ENCODE measurements around the gene RNASE4.

RNASE4 gene

DNA sequence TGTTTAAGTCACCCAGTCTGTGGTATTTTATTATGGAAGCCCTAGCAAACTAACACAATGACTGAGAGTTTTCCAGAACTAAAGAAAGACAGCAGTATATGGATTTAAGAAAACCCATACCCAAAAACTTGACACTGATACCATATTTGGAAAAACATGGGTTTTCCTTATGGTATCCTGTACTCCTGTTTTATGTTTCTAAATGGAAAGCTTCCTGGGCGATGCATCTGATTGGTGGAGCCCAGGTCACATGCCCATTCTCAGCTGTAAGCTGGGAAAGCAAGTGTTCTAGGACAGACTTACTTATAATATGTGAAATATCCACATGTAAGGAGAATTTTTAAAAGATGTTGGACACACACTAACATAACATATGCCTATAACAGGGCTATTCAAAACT lies 4.5 kb upstream of the RNASE4 start:
- Histone ChIP-seq H3K9me3 (ENCODE audit: insufficient read depth, low read depth, low read length) (no peaks in the 10 kb centered on the region), H3K27ac (ENCODE audit: low read length) (no peak overlapping the region), H3K36me3 (ENCODE audit: insufficient read depth, low read depth, low read length) (no peaks in the 10 kb centered on the region), H3K4me1 (ENCODE audit: insufficient read depth, low read length) (peaks cover 8% of the 10 kb centered on the region), H3K9ac (ENCODE audit: low read depth, low read length) (no peak overlapping the region), H3K4me3 (ENCODE audit: low read length) (no peak overlapping the region), H3K27me3 (ENCODE audit: insufficient read depth, low read length) (peaks cover 5% of the 10 kb centered on the region; the same call in 1 of the 2 replicates)

DNA sequence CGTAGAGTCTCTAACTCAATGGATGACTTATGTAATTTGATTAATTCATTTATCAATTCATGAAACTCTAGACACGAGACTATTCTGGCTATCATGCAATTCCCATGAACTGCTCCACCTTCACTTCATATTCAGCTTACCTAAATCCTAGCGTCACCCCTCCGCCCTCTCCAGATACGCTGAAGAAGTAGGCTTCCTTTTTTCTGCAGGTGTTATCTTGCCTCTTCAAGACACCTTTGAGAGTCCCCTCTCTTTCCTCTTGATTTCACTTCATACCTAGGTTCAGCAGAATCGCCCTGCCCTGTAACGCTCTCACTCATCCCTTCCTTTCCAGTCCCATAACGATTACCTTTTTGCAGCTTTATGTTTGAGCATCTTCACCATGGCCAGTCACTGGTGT lies 4.0 kb upstream of the RNASE4 start:
- Histone ChIP-seq H3K36me3 (ENCODE audit: insufficient read depth, low read depth, low read length) (no peaks in the 10 kb centered on the region), H3K27ac (ENCODE audit: low read length) (no peak overlapping the region), H3K27me3 (ENCODE audit: insufficient read depth, low read length) (peaks cover 8% of the 10 kb centered on the region; the same call in 1 of the 2 replicates), H3K4me3 (ENCODE audit: low read length) (peak overlapping the region; percentile 79), H3K4me1 (ENCODE audit: insufficient read depth, low read length) (peaks cover 11% of the 10 kb centered on the region; the same call in 1 of the 2 replicates), H3K9me3 (ENCODE audit: insufficient read depth, low read depth, low read length) (no peaks in the 10 kb centered on the region), H3K9ac (ENCODE audit: low read depth, low read length) (no peak overlapping the region; the same call in 1 of the 2 replicates)

DNA sequence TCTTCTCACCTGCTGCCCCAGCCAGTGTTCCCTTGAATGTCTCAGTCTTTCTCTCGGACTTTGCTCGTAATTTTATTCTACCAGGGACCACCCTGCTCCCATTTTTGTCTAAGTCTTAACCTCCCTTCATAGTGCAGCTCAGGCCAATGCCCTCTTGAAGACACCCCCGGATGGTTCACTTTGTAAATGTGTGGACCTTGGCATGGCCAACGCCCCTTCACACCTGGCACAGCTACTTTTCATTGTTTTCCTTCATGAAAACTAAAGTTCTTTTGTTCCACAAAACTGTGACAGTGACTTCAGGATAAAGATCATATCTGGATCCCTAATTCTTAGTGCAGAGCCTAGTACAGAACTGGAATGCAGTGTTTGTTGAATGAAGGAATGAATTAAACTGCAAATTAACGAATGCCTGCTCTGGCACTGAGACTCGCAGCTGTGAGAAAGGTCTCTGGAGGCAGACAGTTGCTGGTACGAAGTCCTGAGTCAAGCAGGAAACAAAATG lies 3.5 kb upstream of the RNASE4 start:
- Histone ChIP-seq H3K4me1 (ENCODE audit: insufficient read depth, low read length) (peaks cover 12% of the 10 kb centered on the region; the same call in 1 of the 2 replicates), H3K9ac (ENCODE audit: low read depth, low read length) (peak overlapping the region; percentile 66; the same call in 1 of the 2 replicates), H3K4me3 (ENCODE audit: low read length) (peak overlapping the region; percentile 79), H3K27ac (ENCODE audit: low read length) (no peak overlapping the region), H3K27me3 (ENCODE audit: insufficient read depth, low read length) (peaks cover 11% of the 10 kb centered on the region; the same call in 1 of the 2 replicates), H3K9me3 (ENCODE audit: insufficient read depth, low read depth, low read length) (no peaks in the 10 kb centered on the region), H3K36me3 (ENCODE audit: insufficient read depth, low read depth, low read length) (no peaks in the 10 kb centered on the region)

DNA sequence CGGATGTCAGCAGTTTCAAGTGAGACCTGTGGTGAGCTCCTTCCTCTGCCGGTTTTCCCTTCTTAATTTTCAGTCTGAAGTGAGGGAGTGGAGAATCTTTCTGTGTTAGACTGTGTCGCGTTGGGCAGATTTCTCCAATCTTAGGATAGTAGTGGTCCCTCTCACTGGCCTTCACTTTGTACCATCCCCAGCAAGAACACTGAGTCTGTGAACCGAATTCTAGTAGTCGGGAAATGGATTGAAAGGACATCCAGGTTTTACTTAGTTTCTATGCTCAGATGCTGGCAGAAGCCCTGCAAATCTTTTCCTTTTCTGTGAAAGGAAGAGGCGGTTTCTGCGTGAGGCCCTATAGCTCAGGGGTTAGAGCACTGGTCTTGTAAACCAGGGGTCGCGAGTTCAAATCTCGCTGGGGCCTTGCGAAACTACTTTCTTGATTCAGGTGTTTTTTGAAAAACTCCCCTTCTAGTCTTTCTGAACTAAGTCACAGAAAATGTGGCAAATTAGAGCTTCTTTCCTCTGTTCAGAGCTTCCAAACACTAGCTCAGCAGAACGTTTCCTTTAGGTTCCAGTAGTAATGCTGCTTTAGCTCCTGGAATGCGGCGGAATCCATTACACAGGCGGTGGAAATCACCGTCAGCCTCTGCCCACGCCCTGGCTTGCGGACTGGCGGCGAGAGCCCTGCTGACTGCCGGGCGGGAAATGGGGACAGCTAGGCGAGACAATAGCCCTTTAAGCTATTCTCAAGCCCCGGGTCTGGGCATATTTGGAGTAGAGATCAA lies 2.8 kb upstream of the RNASE4 start:
- Histone ChIP-seq H3K27ac (ENCODE audit: low read length) (peak overlapping the region; percentile 66), H3K4me3 (ENCODE audit: low read length) (peak overlapping the region; percentile 79)

DNA sequence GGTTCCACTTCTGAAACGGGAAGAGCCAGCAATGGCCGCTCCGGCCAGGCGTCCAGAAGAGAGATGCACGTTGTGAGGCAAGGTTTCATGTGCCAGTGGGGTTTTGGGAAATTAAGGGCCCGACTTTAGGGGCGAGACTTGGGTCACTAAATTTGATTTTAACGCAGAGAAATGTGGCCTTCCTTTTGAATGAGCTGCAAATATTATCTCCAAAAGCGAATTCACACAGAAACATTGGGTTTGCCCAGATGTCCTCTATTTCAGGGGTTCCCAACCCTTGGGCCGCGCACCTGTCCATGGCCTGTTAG lies 2.3 kb upstream of the RNASE4 start:
- H3K4me3 ChIP-seq (ENCODE audit: low read length), result peak overlapping the region; percentile 79
- H3K9ac ChIP-seq (ENCODE audit: low read depth, low read length), result peak overlapping the region; percentile 91
- H3K27me3 ChIP-seq (ENCODE audit: insufficient read depth, low read length), result peaks cover 11% of the 10 kb centered on the region; the same call in 1 of the 2 replicates
- H3K9me3 ChIP-seq (ENCODE audit: insufficient read depth, low read depth, low read length), result no peaks in the 10 kb centered on the region
- H3K4me1 ChIP-seq (ENCODE audit: insufficient read depth, low read length), result peaks cover 12% of the 10 kb centered on the region; the same call in 1 of the 2 replicates
- no peaks in the 10 kb centered on the region for H3K36me3 ChIP-seq (ENCODE audit: insufficient read depth, low read depth, low read length)
- H3K27ac ChIP-seq (ENCODE audit: low read length), result peak overlapping the region; percentile 66

More for the DNA sequence above, 2.8 kb upstream of the RNASE4 start:
- H3K9ac ChIP-seq (ENCODE audit: low read depth, low read length), result peak overlapping the region; percentile 91
- H3K27me3 ChIP-seq (ENCODE audit: insufficient read depth, low read length), result peaks cover 11% of the 10 kb centered on the region; the same call in 1 of the 2 replicates
- peaks cover 12% of the 10 kb centered on the region; the same call in 1 of the 2 replicates for H3K4me1 ChIP-seq (ENCODE audit: insufficient read depth, low read length)
- H3K9me3 ChIP-seq (ENCODE audit: insufficient read depth, low read depth, low read length), result no peaks in the 10 kb centered on the region
- no peaks in the 10 kb centered on the region for H3K36me3 ChIP-seq (ENCODE audit: insufficient read depth, low read depth, low read length)

DNA sequence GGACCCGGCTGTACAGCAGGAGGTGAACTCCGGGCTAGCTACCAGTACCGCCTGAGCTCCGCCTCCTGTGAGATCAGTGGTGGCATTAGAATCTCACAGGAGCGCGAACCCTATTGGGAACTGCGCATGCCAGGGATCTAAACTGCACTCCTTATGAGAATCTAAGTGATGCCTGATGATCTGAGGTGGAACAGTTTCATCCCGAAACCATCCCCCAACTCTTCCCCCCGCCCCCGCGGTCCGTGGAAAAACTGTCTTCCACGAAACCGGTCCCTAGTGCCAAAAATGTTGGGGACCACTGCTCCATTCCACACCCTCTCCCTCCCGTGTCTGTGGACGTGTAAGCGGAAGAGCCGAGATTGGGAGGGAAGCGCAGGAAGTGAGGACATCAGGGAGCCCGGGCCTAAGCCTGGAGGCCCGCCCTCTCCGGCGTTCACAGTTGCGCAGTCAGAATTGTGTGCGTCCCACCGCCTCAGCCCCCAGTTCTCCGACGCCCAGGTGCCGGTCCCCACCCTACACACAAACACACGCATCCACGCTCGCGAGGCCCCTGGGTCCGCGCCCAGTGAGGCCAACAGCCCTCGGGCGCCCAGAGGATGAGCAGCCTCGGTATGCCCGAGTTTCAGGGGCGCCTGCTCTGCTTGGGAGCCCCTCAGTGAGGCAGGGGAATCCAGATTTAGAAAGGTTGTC lies 1.8 kb upstream of the RNASE4 start:
- Histone ChIP-seq H3K4me1 (ENCODE audit: insufficient read depth, low read length) (peaks cover 12% of the 10 kb centered on the region; the same call in 1 of the 2 replicates), H3K36me3 (ENCODE audit: insufficient read depth, low read depth, low read length) (no peaks in the 10 kb centered on the region), H3K27ac (ENCODE audit: low read length) (peak overlapping the region; percentile 66), H3K9me3 (ENCODE audit: insufficient read depth, low read depth, low read length) (no peaks in the 10 kb centered on the region), H3K27me3 (ENCODE audit: insufficient read depth, low read length) (peaks cover 11% of the 10 kb centered on the region; the same call in 1 of the 2 replicates), H3K4me3 (ENCODE audit: low read length) (peak overlapping the region; percentile 79), H3K9ac (ENCODE audit: low read depth, low read length) (peak overlapping the region; percentile 91)

DNA sequence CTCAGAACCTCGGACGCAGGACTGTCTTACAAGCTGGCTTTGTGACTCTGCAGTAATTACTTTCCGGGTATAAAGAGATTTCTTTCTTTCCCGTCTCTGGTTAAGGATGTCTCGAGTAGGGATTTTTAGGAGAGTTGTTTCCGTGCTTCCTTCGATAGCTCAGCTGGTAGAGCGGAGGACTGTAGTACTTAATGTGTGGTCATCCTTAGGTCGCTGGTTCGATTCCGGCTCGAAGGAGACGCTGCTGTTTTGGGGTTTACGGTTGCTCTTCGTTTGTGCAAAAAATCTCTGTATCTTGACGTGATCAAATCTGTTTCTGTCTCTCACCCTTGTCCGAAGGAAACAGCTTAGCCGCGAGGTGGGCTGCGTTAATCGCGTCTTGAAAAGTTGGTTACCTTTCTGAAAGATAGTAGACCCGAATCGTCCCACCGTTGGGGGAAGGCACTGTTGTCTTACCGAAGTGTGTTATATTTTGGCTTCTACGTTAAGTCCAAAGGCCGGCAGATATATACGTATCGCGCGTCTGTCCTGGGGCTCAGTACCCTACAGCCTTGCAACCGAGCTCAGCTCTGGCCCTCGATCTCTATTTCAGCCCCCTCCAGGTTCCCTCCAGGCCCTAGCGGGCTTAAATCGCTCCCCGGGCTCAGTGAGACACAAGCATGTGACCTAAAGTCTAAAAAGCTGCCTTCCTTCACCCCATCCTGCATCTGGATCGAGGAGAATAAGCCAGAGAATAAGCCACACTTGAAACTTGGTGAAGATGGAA lies 1.1 kb upstream of the RNASE4 start:
- Histone ChIP-seq H3K27ac (ENCODE audit: low read length) (peak overlapping the region; percentile 66), H3K27me3 (ENCODE audit: insufficient read depth, low read length) (peaks cover 11% of the 10 kb centered on the region; the same call in 1 of the 2 replicates), H3K4me3 (ENCODE audit: low read length) (peak overlapping the region; percentile 79), H3K4me1 (ENCODE audit: insufficient read depth, low read length) (peaks cover 12% of the 10 kb centered on the region; the same call in 1 of the 2 replicates), H3K9ac (ENCODE audit: low read depth, low read length) (peak overlapping the region; percentile 91), H3K9me3 (ENCODE audit: insufficient read depth, low read depth, low read length) (no peaks in the 10 kb centered on the region), H3K36me3 (ENCODE audit: insufficient read depth, low read depth, low read length) (no peaks in the 10 kb centered on the region)

DNA sequence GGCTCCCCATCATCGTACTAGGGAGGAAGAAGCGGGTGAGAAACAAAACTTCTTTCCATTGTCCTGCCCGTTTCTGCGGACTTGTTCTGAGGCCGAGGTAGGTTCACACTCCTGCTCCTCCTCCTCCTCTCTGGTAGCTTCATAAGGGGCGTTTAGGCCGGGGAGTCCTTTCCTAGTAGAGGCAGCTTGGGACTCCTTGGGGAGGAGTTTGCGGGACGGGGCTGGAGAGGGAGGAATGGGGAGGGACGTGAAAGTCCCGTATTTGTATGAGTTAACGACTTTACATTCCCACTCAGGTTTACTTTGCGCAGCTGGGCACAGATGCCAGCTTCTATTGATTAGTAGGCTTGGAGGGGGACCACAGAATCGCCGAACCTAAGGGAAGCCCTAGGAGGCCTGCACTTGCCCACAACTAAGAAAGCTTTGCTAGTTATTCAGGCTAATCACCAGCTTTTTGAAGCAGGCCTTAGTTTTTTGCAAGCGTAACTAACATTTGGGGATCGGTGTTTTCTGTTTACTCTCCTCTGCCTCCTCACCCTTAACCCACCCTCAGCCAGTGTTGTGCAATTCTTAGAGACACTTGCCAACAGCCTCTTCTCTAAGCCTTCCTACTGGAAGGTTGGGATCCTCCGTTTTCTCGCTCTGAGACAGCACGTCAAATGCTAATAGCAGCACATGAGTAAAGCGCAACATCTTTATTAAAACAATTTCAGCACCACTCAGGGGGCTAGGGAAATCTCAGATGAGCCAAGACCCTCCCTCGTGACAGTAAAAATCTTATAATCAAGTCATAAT lies 499 bp downstream of the RNASE4 start:
- Histone ChIP-seq H3K27ac (ENCODE audit: low read length) (no peak overlapping the region), H3K4me3 (ENCODE audit: low read length) (peak overlapping the region; percentile 79), H3K36me3 (ENCODE audit: insufficient read depth, low read depth, low read length) (no peaks in the 10 kb centered on the region), H3K27me3 (ENCODE audit: insufficient read depth, low read length) (peaks cover 11% of the 10 kb centered on the region; the same call in 1 of the 2 replicates), H3K9ac (ENCODE audit: low read depth, low read length) (peak overlapping the region; percentile 74; the same call in 1 of the 2 replicates), H3K9me3 (ENCODE audit: insufficient read depth, low read depth, low read length) (no peaks in the 10 kb centered on the region), H3K4me1 (ENCODE audit: insufficient read depth, low read length) (peaks cover 12% of the 10 kb centered on the region; the same call in 1 of the 2 replicates)

DNA sequence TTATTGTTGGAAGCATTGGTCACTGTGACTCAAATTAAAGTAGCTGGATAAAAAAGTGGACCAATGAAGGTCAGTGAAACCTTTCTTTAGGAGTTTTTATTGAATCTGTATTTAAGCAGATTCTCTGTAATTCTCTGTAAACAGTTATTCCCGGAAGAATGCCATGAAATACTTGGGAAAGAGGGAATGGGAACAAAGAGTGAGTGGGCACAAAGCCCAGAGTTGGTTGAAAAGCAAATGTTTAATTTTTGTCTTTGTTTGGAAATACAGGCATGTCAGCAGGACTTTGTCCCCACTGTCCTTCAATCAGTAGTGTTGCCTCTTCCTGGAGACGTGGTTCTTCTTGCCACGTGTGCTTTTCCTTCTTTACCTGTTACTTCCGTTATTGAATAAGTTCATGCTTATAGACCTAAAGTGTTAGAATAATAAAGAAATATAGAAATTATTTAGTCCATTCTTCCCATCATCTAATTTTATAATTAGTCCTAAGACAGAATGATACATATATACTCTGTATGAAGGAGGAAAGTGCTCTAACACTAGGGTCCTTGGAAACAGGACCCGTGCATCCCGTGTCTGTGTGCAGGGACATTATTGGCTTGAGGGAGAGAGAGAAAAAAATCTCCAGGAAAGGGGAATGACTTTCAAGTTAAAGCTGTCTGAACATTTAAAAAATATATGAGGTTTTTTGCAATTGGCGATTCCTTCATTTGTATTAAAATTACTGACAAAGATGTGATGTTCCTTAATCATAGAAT lies 2.2 kb downstream of the RNASE4 start:
- no peak overlapping the region for H3K4me3 ChIP-seq (ENCODE audit: low read length)
- H3K36me3 ChIP-seq (ENCODE audit: insufficient read depth, low read depth, low read length), result no peaks in the 10 kb centered on the region
- no peak overlapping the region for H3K9ac ChIP-seq (ENCODE audit: low read depth, low read length)
- no peaks in the 10 kb centered on the region for H3K9me3 ChIP-seq (ENCODE audit: insufficient read depth, low read depth, low read length)
- peaks cover 6% of the 10 kb centered on the region; the same call in 1 of the 2 replicates for H3K27me3 ChIP-seq (ENCODE audit: insufficient read depth, low read length)
- H3K4me1 ChIP-seq (ENCODE audit: insufficient read depth, low read length), result peaks cover 4% of the 10 kb centered on the region; the same call in 1 of the 2 replicates
- no peak overlapping the region for H3K27ac ChIP-seq (ENCODE audit: low read length)

Measured in iPS-20b (cell line).